A549 (cell line): Measurements from ENCODE around the gene ZNF775. TPM values are rescaled to one million over a fixed set of nuclear protein-coding genes. Genes with fewer than 3 reads are reported as not detected.

Experiments
- ATAC-seq, 2 experiments: fragments of 200-7000 bp in 1 of 2; fragments of >200 bp in 1 of 2; cut with Nextera tagmentation in 1 of 2; cut with Tn5 transposase in 1 of 2; 3 replicates each; pipeline versions ENCODE4 v1.8.0 to v1.9.1; 2018 to 2020; ENCODE audit warnings: mild to moderate bottlenecking in 1 of 2, moderate library complexity in 1 of 2
- CTCF ChIA-PET: fragments of 300-600 bp; sonication (Branson Sonifier 250); formaldehyde crosslinking; extraction: SDS; loops from one replicate; lab custom pipeline; 2021; ENCODE audit warnings: antibody characterized with exemption, inconsistent platforms; lab: Yijun Ruan, JAX
- POLR2A ChIA-PET: fragments of 350-600 bp; formaldehyde crosslinking; extraction: SDS; loops from one replicate; lab custom pipeline; 2021; ENCODE audit warnings: antibody characterized with exemption, inconsistent platforms; lab: Yijun Ruan, JAX
- DNase-seq, 2 experiments: peaks; one replicate each; pipeline versions ENCODE4 v3.0.0 to v3.0.0-alpha.2; 2011 to 2016; ENCODE audit warnings: low read depth in 1 of 2, low spot score in 1 of 2
- FAIRE-seq: peaks from 2 replicates; lab custom pipeline; 2011; peaks lifted over from hg19 to GRCh38; lab: Jason Lieb, UNC
- H3K27ac ChIP-seq, 2 experiments: fragments of >200 bp; sonication (Bioruptor Twin); formaldehyde crosslinking; 3 replicates each; pipeline ENCODE4 v1.5.1; 2016 to 2017
- H3K4me1 ChIP-seq: fragments of >200 bp; sonication (Bioruptor Twin); formaldehyde crosslinking; 3 replicates; pipeline ENCODE4 v1.6.1; 2016
- H3K4me2 ChIP-seq: fragments of >200 bp; sonication (Bioruptor Twin); formaldehyde crosslinking; 3 replicates; pipeline ENCODE4 v1.6.1; 2016
- H3K4me3 ChIP-seq: fragments of >200 bp; sonication (Bioruptor Twin); formaldehyde crosslinking; 3 replicates; pipeline ENCODE4 v1.5.1; 2016
- H3K9me3 ChIP-seq: fragments of >200 bp; sonication (Bioruptor Twin); formaldehyde crosslinking; 3 replicates; pipeline ENCODE4 v1.6.1; 2016
- CBX2 ChIP-seq: fragments of 200-600 bp; sonication (generic); IDR thresholded peaks from 2 replicates; pipeline ENCODE4 v1.6.1; 2016; ENCODE audit warnings: low read depth, mild to moderate bottlenecking, borderline replicate concordance
- CBX8 ChIP-seq: fragments of 200-600 bp; sonication (generic); IDR thresholded peaks from 2 replicates; pipeline ENCODE4 v1.6.1; 2016
- CEBPB ChIP-seq, 2 experiments: fragments of >200 bp in 1 of 2; sonication (Bioruptor Twin) in 1 of 2; formaldehyde crosslinking in 1 of 2; IDR thresholded peaks; 2 replicates each; pipeline ENCODE4 v1.6.1; 2012 to 2016
- CHD4 ChIP-seq: fragments of 200-600 bp; sonication (generic); IDR thresholded peaks from 2 replicates; pipeline ENCODE4 v1.6.1; 2016; ENCODE audit warnings: antibody characterized with exemption, mild to moderate bottlenecking, borderline replicate concordance
- ELK1 ChIP-seq: fragments of 150-350 bp; IDR thresholded peaks from 2 replicates; pipeline ENCODE4 v1.6.1; 2014; ENCODE audit warnings: low read depth, mild to moderate bottlenecking, low read length
- EP300 ChIP-seq, 2 experiments: fragments of >200 bp; sonication (Bioruptor Twin); formaldehyde crosslinking; IDR thresholded peaks; 2 replicates in 1 of 2; 3 replicates in 1 of 2; pipeline ENCODE4 v1.6.1; 2016 to 2017
- ESRRA ChIP-seq: fragments of 150-350 bp; IDR thresholded peaks from 2 replicates; pipeline ENCODE4 v1.6.1; 2014; ENCODE audit warnings: mild to moderate bottlenecking, low read length, borderline replicate concordance
- FOSB ChIP-seq: fragments of 250-450 bp; sonication (Bioruptor Pico); IDR thresholded peaks from 2 replicates; pipeline ENCODE4 v1.5.0; 2020; ENCODE audit warnings: mild to moderate bottlenecking, moderate library complexity
- FOSL2 ChIP-seq, 2 experiments: fragments of 450-650 bp in 1 of 2; fragments of >200 bp in 1 of 2; sonication (Bioruptor Twin) in 1 of 2; formaldehyde crosslinking; IDR thresholded peaks; 2 replicates each; pipeline versions ENCODE4 v1.5.0 to v1.6.1; 2016 to 2020; ENCODE audit warnings: mild to moderate bottlenecking in 1 of 2, moderate library complexity in 1 of 2
- FOXS1 ChIP-seq: fragments of 250-450 bp; sonication (Bioruptor Pico); IDR thresholded peaks from 2 replicates; pipeline ENCODE4 v1.5.0; 2020; ENCODE audit warnings: mild to moderate bottlenecking, moderate library complexity
- HMGXB4 ChIP-seq: fragments of 250-450 bp; sonication (Bioruptor Pico); IDR thresholded peaks from 2 replicates; pipeline ENCODE4 v1.5.0; 2021; ENCODE audit warnings: mild to moderate bottlenecking, moderate library complexity, borderline replicate concordance
- HOXB5 ChIP-seq: fragments of 250-450 bp; sonication (Bioruptor Pico); IDR thresholded peaks from 2 replicates; pipeline ENCODE4 v1.5.0; 2020; ENCODE audit warnings: mild to moderate bottlenecking, moderate library complexity
- JUN ChIP-seq, 2 experiments: fragments of >200 bp; sonication (Bioruptor Twin); formaldehyde crosslinking; IDR thresholded peaks; 2 replicates in 1 of 2; 3 replicates in 1 of 2; pipeline ENCODE4 v1.6.1; 2016 to 2017
- KDM1A ChIP-seq: fragments of 200-600 bp; sonication (generic); IDR thresholded peaks from 2 replicates; pipeline ENCODE4 v1.6.1; 2016; ENCODE audit warnings: low read depth, mild to moderate bottlenecking
- KDM5A ChIP-seq: fragments of 200-600 bp; sonication (generic); IDR thresholded peaks from 2 replicates; pipeline ENCODE4 v1.6.1; 2016; ENCODE audit warnings: antibody characterized with exemption, mild to moderate bottlenecking
- NPAS2 ChIP-seq: fragments of 250-450 bp; sonication (Bioruptor Pico); IDR thresholded peaks from 2 replicates; pipeline ENCODE4 v1.8.0; 2022; ENCODE audit warnings: mild to moderate bottlenecking, moderate library complexity, borderline replicate concordance
- NR3C1 ChIP-seq: fragments of >200 bp; sonication (Bioruptor Twin); formaldehyde crosslinking; IDR thresholded peaks from 3 replicates; pipeline ENCODE4 v1.6.1; 2017
- RAD21 ChIP-seq, 2 experiments: fragments of >200 bp in 1 of 2; sonication (Bioruptor Twin) in 1 of 2; formaldehyde crosslinking in 1 of 2; IDR thresholded peaks in 1 of 2; conservative IDR thresholded peaks in 1 of 2; 2 replicates in 1 of 2; 3 replicates in 1 of 2; pipeline ENCODE4 v1.6.1; 2012 to 2018; ENCODE audit warnings: inconsistent platforms in 1 of 2
- RNF2 ChIP-seq: fragments of 200-600 bp; sonication (generic); IDR thresholded peaks from 2 replicates; pipeline ENCODE4 v1.6.1; 2016; ENCODE audit warnings: low read depth, mild to moderate bottlenecking, antibody characterized with exemption, moderate library complexity, borderline replicate concordance
- SMC3 ChIP-seq: fragments of >200 bp; sonication (Bioruptor Twin); formaldehyde crosslinking; IDR thresholded peaks from 3 replicates; pipeline ENCODE4 v1.6.1; 2018; ENCODE audit warnings: inconsistent platforms
- SREBF2 ChIP-seq: fragments of 450-650 bp; IDR thresholded peaks from 2 replicates; pipeline ENCODE4 v1.6.1; 2014; ENCODE audit warnings: mild to moderate bottlenecking, moderate library complexity
- ZFP36 ChIP-seq: fragments of 450-650 bp; IDR thresholded peaks from 2 replicates; pipeline ENCODE4 v1.6.1; 2014; ENCODE audit warnings: borderline replicate concordance; ENCODE audit not compliant: partially characterized antibody
- WGBS: methylation state at CpG from one replicate; pipeline ENCODE4 v1.1.6; 2017; ENCODE audit errors: missing lambda C conversion rate; 5-methylcytosine and 5-hydroxymethylcytosine counted together
- polyA plus RNA-seq, 4 experiments: library from polyadenylated mRNA; depleted of rRNA in 3 of 4; stranded (reverse); fragments of >200 nt; fragmentation: RNase III in 1 of 4; extraction: RNeasy Plus Mini Kit Qiagen cat#74134 plus additional on column Dnase treatment in 1 of 4; gene quantifications; 2 replicates in 3 of 4; 3 replicates in 1 of 4; pipeline ENCODE4 v1.2.3, GENCODE V29; 2011 to 2017
- TF ChIP-seq, protein P1 (sequence below): fragments of 450-650 bp; IDR thresholded peaks from 2 replicates; pipeline ENCODE4 v1.6.1; 2014; ENCODE audit warnings: antibody characterized with exemption
- TF ChIP-seq, protein P2 (sequence below): fragments of >200 bp; sonication (Bioruptor Twin); formaldehyde crosslinking; IDR thresholded peaks from 2 replicates; pipeline ENCODE4 v1.6.1; 2016
- TF ChIP-seq, protein P3 (sequence below): IDR thresholded peaks from 2 replicates; pipeline ENCODE4 v1.6.1; 2012
- TF ChIP-seq, protein P4 (sequence below): fragments of 250-450 bp; sonication (Bioruptor Pico); IDR thresholded peaks from 2 replicates; pipeline ENCODE4 v1.5.0; 2020; ENCODE audit warnings: low read depth, mild to moderate bottlenecking, moderate library complexity
- TF ChIP-seq, protein P5 (sequence below): IDR thresholded peaks from 2 replicates; pipeline ENCODE4 v1.6.1; 2012; ENCODE audit warnings: low read depth, borderline replicate concordance
- TF ChIP-seq, protein P6 (sequence below): fragments of >200 bp; sonication (Bioruptor Twin); formaldehyde crosslinking; IDR thresholded peaks from 3 replicates; pipeline ENCODE4 v1.5.1; 2016

ZNF775 gene
- polyA plus RNA-seq, 2 of the 4 experiments (the other 2 are of a cell fraction) = 1.7 to 5.4 TPM

- no peak overlapping the region for H3K4me3 ChIP-seq
- H3K4me1 ChIP-seq = peaks cover 19% of the 10 kb centered on the region
- WGBS = 92% methylated on average over 11 of the region's 20 CpGs
- H3K4me2 ChIP-seq = no peak overlapping the region
- ChIA-PET POLR2A (no interaction called here), CTCF (interaction anchor here (0.6 to 1.1 kb wide), 2 partner anchors 9 to 13 kb away, joined by 3 to 5 read pairs; a partner anchor contains a TSS)
- ATAC-seq (no peak), DNase-seq (no peak), FAIRE-seq (no peak)
- no peak overlapping the region for H3K27ac ChIP-seq
- TF ChIP-seq CBX8 (no peak), EP300 (IDR thresholded peaks at IDR 0.05) (no peak), KDM1A (no peak), CBX2 (no peak), KDM5A (no peak), CHD4 (no peak), ZFP36 (no peak), NPAS2 (no peak), SREBF2 (no peak), HOXB5 (CRISPR knock-in tag) (no peak), JUN (IDR thresholded peaks at IDR 0.05) (no peak), CEBPB (IDR thresholded peaks at IDR 0.05) (no peak), RNF2 (no peak), HMGXB4 (CRISPR knock-in tag) (no peak), RAD21 (conservative IDR thresholded peaks at IDR 0.05 in 1 of 2, IDR thresholded peaks at IDR 0.05 in 1 of 2) (no peak)
- TF ChIP-seq, protein P1, sequence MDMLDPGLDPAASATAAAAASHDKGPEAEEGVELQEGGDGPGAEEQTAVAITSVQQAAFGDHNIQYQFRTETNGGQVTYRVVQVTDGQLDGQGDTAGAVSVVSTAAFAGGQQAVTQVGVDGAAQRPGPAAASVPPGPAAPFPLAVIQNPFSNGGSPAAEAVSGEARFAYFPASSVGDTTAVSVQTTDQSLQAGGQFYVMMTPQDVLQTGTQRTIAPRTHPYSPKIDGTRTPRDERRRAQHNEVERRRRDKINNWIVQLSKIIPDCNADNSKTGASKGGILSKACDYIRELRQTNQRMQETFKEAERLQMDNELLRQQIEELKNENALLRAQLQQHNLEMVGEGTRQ = no peak
- TF ChIP-seq, protein P2, sequence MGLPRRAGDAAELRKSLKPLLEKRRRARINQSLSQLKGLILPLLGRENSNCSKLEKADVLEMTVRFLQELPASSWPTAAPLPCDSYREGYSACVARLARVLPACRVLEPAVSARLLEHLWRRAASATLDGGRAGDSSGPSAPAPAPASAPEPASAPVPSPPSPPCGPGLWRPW = no peak
- TF ChIP-seq, protein P3, sequence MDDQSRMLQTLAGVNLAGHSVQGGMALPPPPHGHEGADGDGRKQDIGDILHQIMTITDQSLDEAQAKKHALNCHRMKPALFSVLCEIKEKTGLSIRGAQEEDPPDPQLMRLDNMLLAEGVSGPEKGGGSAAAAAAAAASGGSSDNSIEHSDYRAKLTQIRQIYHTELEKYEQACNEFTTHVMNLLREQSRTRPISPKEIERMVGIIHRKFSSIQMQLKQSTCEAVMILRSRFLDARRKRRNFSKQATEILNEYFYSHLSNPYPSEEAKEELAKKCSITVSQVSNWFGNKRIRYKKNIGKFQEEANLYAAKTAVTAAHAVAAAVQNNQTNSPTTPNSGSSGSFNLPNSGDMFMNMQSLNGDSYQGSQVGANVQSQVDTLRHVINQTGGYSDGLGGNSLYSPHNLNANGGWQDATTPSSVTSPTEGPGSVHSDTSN = no peak
- TF ChIP-seq, protein P4, sequence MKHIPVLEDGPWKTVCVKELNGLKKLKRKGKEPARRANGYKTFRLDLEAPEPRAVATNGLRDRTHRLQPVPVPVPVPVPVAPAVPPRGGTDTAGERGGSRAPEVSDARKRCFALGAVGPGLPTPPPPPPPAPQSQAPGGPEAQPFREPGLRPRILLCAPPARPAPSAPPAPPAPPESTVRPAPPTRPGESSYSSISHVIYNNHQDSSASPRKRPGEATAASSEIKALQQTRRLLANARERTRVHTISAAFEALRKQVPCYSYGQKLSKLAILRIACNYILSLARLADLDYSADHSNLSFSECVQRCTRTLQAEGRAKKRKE (CRISPR knock-in tag) = no peak
- H3K9me3 ChIP-seq = no peaks in the 10 kb centered on the region
Measured at GRCh38 chr7:150396426-150396825, 17.3 kb downstream of the ZNF775 start.

GRCh38 chr7:150396851-150397260 lies 17.7 kb downstream of the ZNF775 start:
- H3K9me3 ChIP-seq = no peaks in the 10 kb centered on the region
- ATAC-seq (no peak), FAIRE-seq (no peak), DNase-seq (no peak)
- H3K27ac ChIP-seq = no peak overlapping the region
- CTCF ChIA-PET = interaction anchor here (0.6 to 1.1 kb wide), 2 partner anchors 9 to 14 kb away, joined by 3 to 5 read pairs; a partner anchor contains a TSS
- no peak for TF ChIP-seq RAD21 (conservative IDR thresholded peaks at IDR 0.05 in 1 of 2, IDR thresholded peaks at IDR 0.05 in 1 of 2)
- TF ChIP-seq, protein P5, sequence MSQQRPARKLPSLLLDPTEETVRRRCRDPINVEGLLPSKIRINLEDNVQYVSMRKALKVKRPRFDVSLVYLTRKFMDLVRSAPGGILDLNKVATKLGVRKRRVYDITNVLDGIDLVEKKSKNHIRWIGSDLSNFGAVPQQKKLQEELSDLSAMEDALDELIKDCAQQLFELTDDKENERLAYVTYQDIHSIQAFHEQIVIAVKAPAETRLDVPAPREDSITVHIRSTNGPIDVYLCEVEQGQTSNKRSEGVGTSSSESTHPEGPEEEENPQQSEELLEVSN = no peak
- TF ChIP-seq SMC3 = no peak
- no peak for TF ChIP-seq RNF2
- no peak for TF ChIP-seq FOSL2 (IDR thresholded peaks at IDR 0.05)
- no peak for TF ChIP-seq FOSL2 (CRISPR knock-in tag; IDR thresholded peaks at IDR 0.05)
- TF ChIP-seq ELK1 = no peak
- TF ChIP-seq, protein P6, sequence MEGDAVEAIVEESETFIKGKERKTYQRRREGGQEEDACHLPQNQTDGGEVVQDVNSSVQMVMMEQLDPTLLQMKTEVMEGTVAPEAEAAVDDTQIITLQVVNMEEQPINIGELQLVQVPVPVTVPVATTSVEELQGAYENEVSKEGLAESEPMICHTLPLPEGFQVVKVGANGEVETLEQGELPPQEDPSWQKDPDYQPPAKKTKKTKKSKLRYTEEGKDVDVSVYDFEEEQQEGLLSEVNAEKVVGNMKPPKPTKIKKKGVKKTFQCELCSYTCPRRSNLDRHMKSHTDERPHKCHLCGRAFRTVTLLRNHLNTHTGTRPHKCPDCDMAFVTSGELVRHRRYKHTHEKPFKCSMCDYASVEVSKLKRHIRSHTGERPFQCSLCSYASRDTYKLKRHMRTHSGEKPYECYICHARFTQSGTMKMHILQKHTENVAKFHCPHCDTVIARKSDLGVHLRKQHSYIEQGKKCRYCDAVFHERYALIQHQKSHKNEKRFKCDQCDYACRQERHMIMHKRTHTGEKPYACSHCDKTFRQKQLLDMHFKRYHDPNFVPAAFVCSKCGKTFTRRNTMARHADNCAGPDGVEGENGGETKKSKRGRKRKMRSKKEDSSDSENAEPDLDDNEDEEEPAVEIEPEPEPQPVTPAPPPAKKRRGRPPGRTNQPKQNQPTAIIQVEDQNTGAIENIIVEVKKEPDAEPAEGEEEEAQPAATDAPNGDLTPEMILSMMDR = no peak
- no peak for TF ChIP-seq NR3C1
- no peak for TF ChIP-seq FOSB (CRISPR knock-in tag)
- no peak for TF ChIP-seq FOXS1 (CRISPR knock-in tag)
- no peak for TF ChIP-seq ESRRA
- TF ChIP-seq, all 56 proteins: peak for 0
- POLR2A ChIA-PET = no interaction called here
- H3K4me1 ChIP-seq = peaks cover 19% of the 10 kb centered on the region
- H3K4me3 ChIP-seq = no peak overlapping the region
- H3K4me2 ChIP-seq = no peak overlapping the region
- 98% methylated on average over 45 of the region's 48 CpGs for WGBS
